Activated naive CD4-positive, alpha-beta T cell treated with anti-CD3 and anti-CD28 coated beads for 36 hours (primary cell): ENCODE measurements around the gene AKAP1. TPM values are rescaled to one million over a fixed set of nuclear protein-coding genes. Genes with fewer than 3 reads are reported as not detected.

Experiments
- CTCF ChIA-PET: fragments of 350-600 bp; sonication (Branson Sonifier 250); formaldehyde crosslinking; loops from one replicate; lab custom pipeline; 2021; ENCODE audit warnings: antibody characterized with exemption; lab: Charles Lee
- DNase-seq: peaks from one replicate; pipeline ENCODE4 v3.0.0-alpha.2; 2020
- H3K27ac Mint-ChIP-seq: one replicate; pipeline ENCODE4 v1.8.0; 2021; ENCODE audit warnings: mild to moderate bottlenecking, mixed read lengths
- H3K27me3 Mint-ChIP-seq: one replicate; pipeline ENCODE4 v1.8.0; 2021; ENCODE audit warnings: low read depth, mixed read lengths
- H3K36me3 Mint-ChIP-seq: one replicate; pipeline ENCODE4 v1.8.0; 2021; ENCODE audit warnings: low read depth, mixed read lengths
- H3K4me1 Mint-ChIP-seq: one replicate; pipeline ENCODE4 v1.8.0; 2021; ENCODE audit warnings: low read depth, mixed read lengths
- H3K4me3 Mint-ChIP-seq: one replicate; pipeline ENCODE4 v1.8.0; 2021; ENCODE audit warnings: mild to moderate bottlenecking, moderate library complexity, mixed read lengths
- H3K9me3 Mint-ChIP-seq: one replicate; pipeline ENCODE4 v1.8.0; 2021; ENCODE audit warnings: mixed read lengths
- intact Hi-C: fragments of 100-400 bp; cut with micrococcal nuclease; formaldehyde crosslinking; loops from one replicate; pipeline ENCODE4 v1.15.1; 2023
- total RNA-seq, 2 experiments: library from RNA; stranded (reverse); gene quantifications; one replicate each; pipeline ENCODE4 v1.2.3, GENCODE V29; 2021

Gene AKAP1
- total RNA-seq, 2 experiments from 2014 or later, result 17.6 to 23.1 TPM

DNA sequence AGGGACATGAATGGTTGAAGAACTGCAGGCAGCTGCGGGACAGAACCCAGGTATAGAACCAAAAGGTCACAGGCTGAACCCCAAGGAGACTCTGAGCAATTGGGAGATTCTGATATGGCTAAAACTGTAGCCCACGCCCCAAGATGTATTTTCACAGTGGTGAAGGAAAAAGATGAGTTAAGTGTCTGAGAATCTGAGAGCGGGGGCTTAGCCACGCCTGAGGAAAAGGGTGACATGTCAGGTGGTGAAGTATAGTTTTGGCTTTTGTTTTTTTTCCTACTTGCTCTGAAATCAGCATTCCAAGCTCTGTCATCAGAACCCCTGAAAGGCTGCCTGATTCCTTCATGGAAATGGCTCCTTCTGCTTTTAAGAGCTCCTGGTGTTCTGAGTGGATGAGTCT, 73.3 kb downstream of the AKAP1 start:
- Mint-ChIP-seq H3K27ac (no peak overlapping the region), H3K9me3 (no peaks in the 10 kb centered on the region), H3K36me3 (no peaks in the 10 kb centered on the region), H3K4me3 (no peak overlapping the region), H3K27me3 (no peaks in the 10 kb centered on the region), H3K4me1 (no peaks in the 10 kb centered on the region)
- no peak for DNase-seq
- CTCF ChIA-PET, result interaction anchor here (0.6 kb wide), 1 partner anchor 93 kb away, joined by 3 read pairs; no protein-coding TSS in a partner anchor
- intact Hi-C loops, result no loop called here

DNA sequence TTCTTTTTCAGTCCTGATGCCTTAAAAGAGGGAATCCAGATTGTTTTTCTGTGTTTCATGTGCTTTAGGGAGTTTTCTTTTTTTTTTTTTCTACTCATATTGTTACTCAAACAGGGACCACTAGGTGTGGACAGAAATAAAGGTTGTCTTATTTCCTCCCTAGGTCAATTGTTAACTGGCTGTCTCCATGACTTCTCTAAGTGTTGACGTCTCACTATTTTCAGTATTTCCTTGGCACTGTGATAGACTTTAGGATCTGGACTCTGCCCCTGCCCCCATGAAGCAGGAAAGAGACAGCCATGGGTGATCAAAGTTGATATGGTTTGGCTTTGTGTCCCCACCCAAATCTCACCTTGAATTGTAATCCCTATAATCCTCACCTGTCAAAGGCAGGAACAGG, 73.7 kb downstream of the AKAP1 start:
- no peaks in the 10 kb centered on the region for H3K27me3 Mint-ChIP-seq
- no peaks in the 10 kb centered on the region for H3K36me3 Mint-ChIP-seq
- DNase-seq, result no peak
- H3K4me3 Mint-ChIP-seq, result no peak overlapping the region
- no peak overlapping the region for H3K27ac Mint-ChIP-seq
- H3K9me3 Mint-ChIP-seq, result no peaks in the 10 kb centered on the region
- CTCF ChIA-PET, result no interaction called here
- intact Hi-C loops, result no loop called here
- H3K4me1 Mint-ChIP-seq, result no peaks in the 10 kb centered on the region

DNA sequence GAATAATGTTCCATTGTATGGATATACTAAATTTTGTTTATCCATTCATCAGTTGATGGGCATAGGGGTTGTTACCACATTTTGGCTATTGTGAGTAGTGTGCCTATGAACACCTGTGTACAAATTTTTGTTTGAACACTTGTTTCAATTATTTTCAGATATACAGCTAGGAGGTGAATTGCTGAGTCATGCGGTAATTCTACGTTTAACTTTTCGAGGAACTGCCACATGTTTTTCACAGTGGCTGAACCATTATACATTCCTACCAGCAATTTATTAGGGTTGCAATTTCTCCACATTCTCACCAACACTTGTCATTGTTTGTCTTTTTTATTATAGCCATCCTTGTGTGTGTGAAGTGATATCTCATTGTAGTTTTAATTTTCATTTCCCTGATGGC, 75.6 kb downstream of the AKAP1 start:
- Mint-ChIP-seq H3K27me3 (no peaks in the 10 kb centered on the region), H3K4me1 (no peaks in the 10 kb centered on the region), H3K9me3 (no peaks in the 10 kb centered on the region), H3K27ac (no peak overlapping the region), H3K36me3 (no peaks in the 10 kb centered on the region), H3K4me3 (no peak overlapping the region)
- no peak for DNase-seq
- CTCF ChIA-PET, result interaction anchor here (1.9 kb wide), 1 partner anchor 83 kb away, joined by 5 read pairs; no protein-coding TSS in a partner anchor
- intact Hi-C loops, result no loop called here

DNA sequence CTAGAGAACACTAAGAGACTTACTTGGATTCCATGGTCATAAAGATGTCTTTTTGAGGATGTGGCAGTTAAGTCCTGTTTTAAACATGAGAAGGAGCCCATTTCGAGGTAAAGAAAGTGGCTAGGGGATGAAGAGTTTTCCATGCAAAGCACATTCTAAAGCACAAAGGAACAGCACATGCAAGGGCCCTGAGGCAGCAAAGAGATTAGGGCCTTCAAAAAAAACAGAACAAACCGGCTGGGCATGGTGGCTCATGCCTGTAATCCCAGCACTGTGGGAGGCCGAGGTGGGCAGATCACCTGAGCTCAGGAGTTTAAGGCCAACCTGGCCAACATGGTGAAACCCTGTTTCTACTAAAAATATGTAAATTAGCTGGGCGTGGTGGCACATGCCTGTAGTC, 79.8 kb downstream of the AKAP1 start:
- DNase-seq, result no peak
- no peaks in the 10 kb centered on the region for H3K4me1 Mint-ChIP-seq
- H3K4me3 Mint-ChIP-seq, result no peak overlapping the region
- no peaks in the 10 kb centered on the region for H3K36me3 Mint-ChIP-seq
- peaks cover 5% of the 10 kb centered on the region for H3K27me3 Mint-ChIP-seq
- peaks cover 5% of the 10 kb centered on the region for H3K9me3 Mint-ChIP-seq
- CTCF ChIA-PET, result no interaction called here
- H3K27ac Mint-ChIP-seq, result no peak overlapping the region
- intact Hi-C loops, result no loop called here

DNA sequence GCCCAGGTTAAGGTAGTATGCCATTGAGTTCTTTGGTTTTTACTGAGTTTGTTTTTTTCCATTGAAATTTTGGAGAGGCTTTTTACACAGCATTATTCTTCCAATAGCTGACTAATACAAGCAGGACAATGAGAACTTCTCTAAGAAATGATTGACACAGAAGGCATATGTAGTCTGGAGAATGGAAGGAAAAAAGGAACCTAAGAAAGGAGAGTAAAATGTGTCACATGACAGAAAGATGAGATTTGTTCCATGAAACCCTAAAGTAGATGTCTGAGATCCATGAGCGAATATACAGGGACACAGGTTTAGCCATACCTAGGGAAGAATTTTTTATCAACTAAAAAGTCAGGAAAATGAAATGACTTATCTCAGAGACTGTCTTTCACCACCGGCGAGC, 80.7 kb downstream of the AKAP1 start:
- H3K4me1 Mint-ChIP-seq, result no peaks in the 10 kb centered on the region
- peaks cover 5% of the 10 kb centered on the region for H3K9me3 Mint-ChIP-seq
- no peaks in the 10 kb centered on the region for H3K36me3 Mint-ChIP-seq
- H3K27me3 Mint-ChIP-seq, result peaks cover 8% of the 10 kb centered on the region
- H3K27ac Mint-ChIP-seq, result no peak overlapping the region
- intact Hi-C loops, result no loop called here
- no peak overlapping the region for H3K4me3 Mint-ChIP-seq
- DNase-seq, result no peak
- CTCF ChIA-PET, result no interaction called here

- CTCF ChIA-PET, result no interaction called here
- no peak for DNase-seq
- Mint-ChIP-seq H3K27ac (no peak overlapping the region), H3K4me3 (no peak overlapping the region), H3K4me1 (no peaks in the 10 kb centered on the region), H3K9me3 (peaks cover 5% of the 10 kb centered on the region), H3K36me3 (no peaks in the 10 kb centered on the region), H3K27me3 (peaks cover 8% of the 10 kb centered on the region)
- intact Hi-C loops, result no loop called here
These were observed 81.8 kb downstream of the AKAP1 start for GRCh38 chr17:57166803-57167202.

- Mint-ChIP-seq H3K36me3 (no peaks in the 10 kb centered on the region), H3K27ac (no peak overlapping the region), H3K4me1 (no peaks in the 10 kb centered on the region), H3K27me3 (peaks cover 11% of the 10 kb centered on the region), H3K9me3 (peaks cover 5% of the 10 kb centered on the region), H3K4me3 (no peak overlapping the region)
- no peak for DNase-seq
- intact Hi-C loops, result no loop called here
- CTCF ChIA-PET, result no interaction called here
These were observed 83.6 kb downstream of the AKAP1 start for GRCh38 chr17:57168695-57169094.

GRCh38 chr17:57170866-57171265, 85.8 kb downstream of the AKAP1 start:
- CTCF ChIA-PET, result no interaction called here
- intact Hi-C loops, result no loop called here
- no peaks in the 10 kb centered on the region for H3K36me3 Mint-ChIP-seq

More at GRCh38 chr17:57170866-57171265, 85.8 kb downstream of the AKAP1 start:
- Mint-ChIP-seq H3K27me3 (peaks cover 11% of the 10 kb centered on the region), H3K27ac (no peak overlapping the region), H3K4me1 (no peaks in the 10 kb centered on the region), H3K4me3 (no peak overlapping the region), H3K9me3 (peaks cover 5% of the 10 kb centered on the region)
- no peak for DNase-seq

Other genes starting within 250 kb of the AKAP1 start
- 100 to 1,000 TPM; 157 to 161 TPM for gene TRIM25, start 171.2 kb upstream of the AKAP1 start, total RNA-seq
- gene COIL, start 124.2 kb upstream of the AKAP1 start, total RNA-seq, result 10 to 100 TPM; 16.9 to 18.2 TPM
- gene SCPEP1, start 107.1 kb upstream of the AKAP1 start, total RNA-seq, result 10 to 100 TPM; 11.7 to 15.3 TPM
- 10 to 100 TPM; 38.8 to 39.0 TPM for gene MSI2, start 171.3 kb downstream of the AKAP1 start, total RNA-seq